NOMO-1 (cell line): ENCODE measurements around the gene SLC25A10.

Source experiments
- DNase-seq, 2 experiments: peaks; one replicate each; lab custom pipeline; 2025; ENCODE audit not compliant: unreplicated experiment in 2 of 2; lab: John Stamatoyannopoulos, UW

Gene SLC25A10

GRCh38 chr17:81741594-81742452 is 29.7 kb downstream of the SLC25A10 start:
- DNase-seq, result no peak
